UCSD-AML1 (cell line): ENCODE measurements around the gene PPP1R18.
"Not testable (repeated sequence)": the region's sequence is repeated elsewhere in the genome, so short reads cannot be mapped to it uniquely, and the experiment has no call there.

Source experiments
- DNase-seq: peaks from one replicate; lab custom pipeline; 2025; ENCODE audit not compliant: unreplicated experiment; lab: John Stamatoyannopoulos, UW

Gene PPP1R18

GRCh38 chr6:30686009-30686907, at the start of gene PPP1R18:
PPP1R18 (minus strand) TSS chr6:30686645; CDS start chr6:30686018, 627 bp downstream.
- DNase-seq: peak; percentile 73

GRCh38 chr6:30735668-30736314, 49.3 kb upstream of the PPP1R18 start:
- no peak for DNase-seq

- no peak for DNase-seq
Measured at GRCh38 chr6:30732237-30732943, 45.9 kb upstream of the PPP1R18 start.

GRCh38 chr6:30730601-30731435, 44.4 kb upstream of the PPP1R18 start:
- peak; percentile 29 for DNase-seq

GRCh38 chr6:30727920-30728553, 41.6 kb upstream of the PPP1R18 start:
- DNase-seq: no peak

GRCh38 chr6:30726506-30727413, 40.3 kb upstream of the PPP1R18 start:
- no peak for DNase-seq

GRCh38 chr6:30725713-30726505, 39.5 kb upstream of the PPP1R18 start:
- DNase-seq: no peak

GRCh38 chr6:30724906-30725667, 38.6 kb upstream of the PPP1R18 start:
- DNase-seq: no peak

GRCh38 chr6:30723843-30724741, 37.6 kb upstream of the PPP1R18 start:
- not testable (repeated sequence) for DNase-seq

- not testable (repeated sequence) for DNase-seq
Measured at GRCh38 chr6:30723159-30723842, 36.9 kb upstream of the PPP1R18 start.

GRCh38 chr6:30722280-30723112, 36.1 kb upstream of the PPP1R18 start:
- DNase-seq: peak; percentile 83

- DNase-seq: not testable (repeated sequence)
Measured at GRCh38 chr6:30722025-30722279, 35.5 kb upstream of the PPP1R18 start.

GRCh38 chr6:30721198-30722024, 35.0 kb upstream of the PPP1R18 start:
- peak; percentile 94 for DNase-seq

- peak; percentile 63 for DNase-seq
Measured at GRCh38 chr6:30720738-30721197, 34.3 kb upstream of the PPP1R18 start.
